NCI-H526 treated with DMSO at 0.1 percent for 48 hours (cell line): Measurements from ENCODE around the gene ALOX5.
A peak's percentile ranks its signal among the peaks of the same experiment; 100 is the strongest.

Source experiments
- DNase-seq: peaks from one replicate; lab custom pipeline; 2025; lab: John Stamatoyannopoulos, UW

Gene ALOX5

DNA sequence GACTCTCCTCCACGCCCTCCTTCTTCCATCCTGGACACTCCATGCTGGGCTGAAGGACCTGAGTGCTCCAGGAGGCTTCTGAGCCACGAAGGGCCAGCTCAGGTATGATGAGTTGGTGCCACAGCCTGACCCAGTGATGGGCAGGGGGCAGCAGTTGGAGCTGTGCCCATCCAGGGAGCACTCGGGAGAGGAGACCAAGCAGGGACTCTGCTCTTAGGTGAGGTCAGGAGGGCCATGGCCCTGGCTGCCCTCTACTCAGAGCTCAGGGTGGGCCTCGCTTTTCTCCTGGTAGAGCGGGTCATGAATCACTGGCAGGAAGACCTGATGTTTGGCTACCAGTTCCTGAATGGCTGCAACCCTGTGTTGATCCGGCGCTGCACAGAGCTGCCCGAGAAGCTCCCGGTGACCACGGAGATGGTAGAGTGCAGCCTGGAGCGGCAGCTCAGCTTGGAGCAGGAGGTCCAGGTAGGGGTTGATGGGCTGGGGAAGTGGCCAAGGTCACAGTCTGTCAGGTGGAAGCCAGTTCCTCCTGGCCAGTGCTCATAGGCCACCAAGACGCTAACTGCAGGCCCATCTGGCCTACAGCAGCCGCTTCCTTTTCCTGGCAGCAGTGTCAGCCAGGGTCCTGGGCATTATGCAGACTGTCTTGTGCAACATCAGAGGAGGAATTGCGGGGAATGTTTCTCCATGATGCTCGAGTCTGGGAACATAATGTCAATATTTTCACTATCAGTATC is 50.8 kb downstream of the ALOX5 start:
- DNase-seq, result no peak

- no peak for DNase-seq
Observed at GRCh38 chr10:45425621-45426563, 51.9 kb downstream of the ALOX5 start.

DNA sequence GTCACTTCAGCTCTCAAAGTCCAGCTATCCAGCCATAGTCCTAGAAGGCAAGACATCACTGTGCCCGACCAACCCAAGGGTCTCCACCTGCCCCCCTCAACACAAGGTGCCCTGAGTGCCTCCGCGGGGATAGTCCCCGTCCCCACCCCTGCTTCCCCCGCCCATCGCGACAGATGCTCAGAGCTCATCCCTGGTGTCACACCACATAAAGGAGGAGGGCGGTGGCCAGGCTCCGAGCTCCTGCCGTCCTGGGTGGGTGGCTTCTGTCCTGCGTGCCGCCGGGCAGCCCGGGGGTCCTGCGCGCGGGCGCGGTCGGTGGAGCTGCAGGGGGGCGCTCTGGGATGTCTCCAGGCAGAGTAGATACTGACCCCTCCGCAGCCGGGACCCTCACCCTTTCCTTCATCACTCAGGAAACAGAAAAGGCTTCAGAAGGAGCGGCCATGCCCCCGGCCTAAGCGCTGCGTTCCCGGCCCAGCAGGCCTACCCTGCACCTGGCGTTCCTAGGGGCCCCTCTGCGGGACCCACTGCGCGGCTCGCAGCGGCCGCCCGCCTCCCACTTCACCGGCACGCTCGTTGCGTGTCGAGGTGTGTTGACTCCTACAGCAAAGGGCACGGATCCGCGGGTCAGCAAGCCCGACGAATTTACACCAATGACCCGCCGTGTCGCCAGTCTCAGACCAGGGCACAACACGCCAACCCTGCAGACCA is 53.4 kb downstream of the ALOX5 start:
- no peak for DNase-seq

DNA sequence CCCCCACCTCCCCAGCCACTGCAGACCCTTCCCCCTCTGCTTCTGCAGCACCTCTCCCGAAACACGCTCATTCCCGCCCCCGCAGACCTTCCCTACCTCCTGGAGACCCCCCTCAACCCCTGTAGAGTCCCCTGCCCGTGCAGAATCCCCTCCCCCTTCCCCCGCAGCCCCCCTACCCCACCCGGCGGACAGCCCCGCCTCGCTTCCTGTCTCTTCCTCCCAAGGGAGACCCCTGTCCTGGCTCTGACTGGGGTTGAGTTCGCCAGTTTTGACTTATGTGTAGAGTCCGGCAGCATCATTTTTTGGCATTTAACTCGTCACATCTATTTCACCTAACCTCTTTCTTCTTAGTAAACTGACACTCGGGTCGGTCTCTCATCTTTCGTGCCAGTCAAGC is 54.0 kb downstream of the ALOX5 start:
- no peak for DNase-seq

GRCh38 chr10:45428611-45429510 is 54.8 kb downstream of the ALOX5 start:
- no peak for DNase-seq

DNA sequence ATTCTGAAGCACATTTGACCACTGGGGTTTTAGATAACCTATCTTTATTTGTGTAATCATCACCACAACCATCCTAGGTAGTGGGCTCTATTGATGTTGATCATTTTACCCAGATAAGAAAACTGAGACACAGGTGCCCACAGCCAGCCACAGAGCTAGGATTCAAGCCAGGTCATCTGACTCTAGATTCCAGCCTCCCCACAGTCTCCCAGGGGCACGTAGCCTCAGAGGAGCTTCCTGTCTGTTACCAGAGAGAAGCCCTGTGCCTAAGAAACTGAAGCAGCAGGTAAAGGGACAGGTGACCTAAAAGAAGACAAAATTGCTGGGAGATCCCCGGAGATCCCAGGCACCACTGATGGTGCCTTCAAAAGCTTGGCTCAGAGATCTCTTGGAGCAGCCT is 55.8 kb downstream of the ALOX5 start:
- DNase-seq, result no peak

- no peak for DNase-seq
Observed at GRCh38 chr10:45432113-45432512, 58.1 kb downstream of the ALOX5 start.

GRCh38 chr10:45432700-45433472 is 58.9 kb downstream of the ALOX5 start:
- DNase-seq, result peak; percentile 53

- DNase-seq, result no peak
Observed at GRCh38 chr10:45433716-45434469, 59.9 kb downstream of the ALOX5 start.

DNA sequence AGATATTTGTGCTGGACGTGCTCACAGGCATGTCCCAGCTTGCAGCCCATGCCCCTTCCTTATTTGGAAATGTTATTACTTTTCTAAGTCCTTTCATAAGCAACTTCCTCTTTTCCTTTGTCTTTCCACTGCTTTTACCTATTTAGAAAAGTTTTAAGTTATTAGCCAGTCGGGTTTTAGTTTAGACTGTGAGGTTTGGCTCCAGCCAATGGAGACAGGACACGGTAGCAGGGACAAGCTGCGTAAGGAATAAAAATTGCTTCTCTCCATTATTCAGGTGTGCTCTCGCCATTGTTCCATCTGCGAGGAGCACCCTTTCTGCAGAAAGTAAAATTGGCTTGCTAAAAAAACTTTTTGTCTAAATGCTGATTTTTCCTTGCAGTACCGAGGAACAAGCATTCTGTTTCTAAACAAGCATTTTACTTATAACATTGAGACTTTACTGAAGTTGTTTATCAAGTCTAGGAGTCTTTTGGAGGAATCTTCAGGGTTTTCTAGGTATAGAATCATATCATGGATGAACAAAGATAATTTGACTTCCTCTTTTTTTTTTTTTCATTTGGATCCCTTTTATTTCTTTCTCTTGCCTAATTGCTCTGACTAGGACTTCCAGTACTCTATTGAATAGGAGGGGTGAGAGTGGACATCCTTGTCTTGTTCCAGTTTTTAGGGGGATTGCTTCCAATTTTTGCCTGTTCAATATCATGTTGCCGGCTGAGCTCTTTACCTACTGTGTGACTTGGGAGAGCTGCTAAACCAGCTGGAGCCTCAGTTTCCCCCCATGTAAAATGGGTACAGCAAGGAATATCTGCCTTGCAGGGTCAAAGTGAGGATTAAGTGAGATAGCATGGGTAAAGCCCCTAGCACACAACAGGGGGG is 63.8 kb downstream of the ALOX5 start:
- no peak for DNase-seq

DNA sequence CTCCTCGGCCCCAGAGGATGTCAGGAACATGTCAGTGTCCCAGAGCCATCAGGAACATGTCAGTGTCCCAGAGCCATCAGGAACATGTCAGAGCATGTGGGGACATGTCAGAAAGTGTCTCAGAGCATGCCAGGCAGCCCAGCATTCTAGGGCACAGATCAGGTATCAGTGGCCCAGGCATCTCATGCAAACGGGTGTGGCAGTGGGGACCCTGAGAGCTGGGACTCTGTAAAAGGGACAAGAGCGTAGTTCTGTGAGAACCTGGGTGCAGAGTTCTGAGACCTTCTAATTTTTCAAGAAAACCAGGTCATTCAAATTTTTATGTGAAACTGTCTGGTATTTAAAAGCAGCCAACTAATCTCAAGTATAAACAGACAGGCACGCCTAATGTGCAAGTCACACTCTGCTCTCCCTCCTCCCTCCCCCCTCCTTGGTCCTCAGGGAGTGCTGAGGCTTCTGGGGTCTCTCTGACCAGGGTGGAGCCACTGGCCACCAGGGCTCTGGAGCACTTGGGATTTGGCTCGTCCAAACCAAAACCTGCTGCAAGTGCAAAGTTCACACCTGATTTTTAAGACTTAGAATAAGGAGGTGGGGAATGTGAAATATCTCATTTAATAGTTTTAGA is 64.6 kb downstream of the ALOX5 start:
- DNase-seq, result no peak

DNA sequence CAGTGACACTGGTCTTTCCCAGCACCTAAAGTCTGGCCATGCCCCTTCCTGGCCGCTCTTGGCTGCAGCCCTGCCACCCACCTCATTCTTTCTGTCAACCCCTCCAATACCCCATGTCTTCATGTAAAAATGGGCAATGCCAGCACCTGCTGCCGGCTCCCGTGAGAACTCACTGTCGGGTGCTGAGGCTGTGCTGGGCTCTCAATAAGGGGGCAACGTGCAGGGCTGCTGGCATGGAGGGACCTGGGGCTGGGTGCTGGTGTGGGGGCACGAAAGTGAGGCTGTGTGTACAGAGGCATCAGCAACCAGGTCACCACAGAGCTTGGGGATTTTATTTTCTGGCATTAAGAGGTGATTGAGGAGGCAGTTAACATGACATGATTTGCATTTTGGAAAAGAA is 65.3 kb downstream of the ALOX5 start:
- no peak for DNase-seq

DNA sequence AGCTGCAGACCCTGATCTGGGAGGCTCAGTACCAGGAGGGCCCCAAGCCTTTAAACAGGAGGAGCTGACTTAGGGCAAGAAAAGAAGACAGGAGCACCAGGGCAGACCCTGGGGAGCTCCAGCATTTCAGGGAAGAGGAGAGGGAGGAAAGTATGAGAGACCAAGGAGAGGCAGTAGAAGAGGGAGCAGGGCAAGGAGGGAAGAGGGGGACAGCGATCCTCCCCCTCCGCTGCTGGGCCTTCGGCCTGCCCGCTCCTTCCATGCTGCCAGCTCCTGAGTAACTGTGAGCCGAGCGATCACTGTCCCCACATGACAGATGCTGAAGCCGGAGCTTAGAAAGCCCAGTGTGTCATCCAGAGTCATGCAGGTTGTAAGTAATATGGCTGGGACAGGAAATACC is 65.9 kb downstream of the ALOX5 start:
- no peak for DNase-seq

DNA sequence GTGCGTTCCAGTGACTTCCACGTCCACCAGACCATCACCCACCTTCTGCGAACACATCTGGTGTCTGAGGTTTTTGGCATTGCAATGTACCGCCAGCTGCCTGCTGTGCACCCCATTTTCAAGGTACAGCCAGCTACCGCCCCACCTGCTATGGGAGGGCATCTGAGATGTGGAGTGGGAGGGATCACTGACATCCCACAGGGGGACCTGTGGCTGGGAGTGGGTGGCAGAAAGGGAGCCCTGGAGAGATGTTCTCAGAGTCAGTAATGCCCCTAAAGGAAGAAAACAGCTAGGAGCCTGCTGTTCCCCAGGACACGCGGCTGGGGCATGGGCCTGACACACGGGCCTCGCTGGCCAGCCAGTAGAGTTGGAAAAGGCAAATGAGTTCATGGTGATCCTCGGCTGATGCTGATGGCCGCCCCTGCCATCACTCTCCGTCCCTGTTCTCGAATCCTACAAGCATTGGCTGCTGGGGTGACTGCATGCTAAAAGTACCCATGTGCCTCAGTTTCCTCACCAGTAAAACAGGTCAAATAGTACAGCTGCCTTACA is 66.6 kb downstream of the ALOX5 start:
- DNase-seq, result no peak

- no peak for DNase-seq
Observed at GRCh38 chr10:45441239-45442190, 67.5 kb downstream of the ALOX5 start.

- DNase-seq, result no peak
Observed at GRCh38 chr10:45442251-45442650, 68.2 kb downstream of the ALOX5 start.

- DNase-seq, result no peak
Observed at GRCh38 chr10:45442662-45443061, 68.6 kb downstream of the ALOX5 start.
